ENCODE measurements around the gene KRTAP10-3. TPM values are rescaled to one million over a fixed set of nuclear protein-coding genes. Genes with fewer than 3 reads are reported as not detected.

KRTAP10-3 gene
- total and polyA plus RNA-seq, 7 donors: not detected

DNA sequence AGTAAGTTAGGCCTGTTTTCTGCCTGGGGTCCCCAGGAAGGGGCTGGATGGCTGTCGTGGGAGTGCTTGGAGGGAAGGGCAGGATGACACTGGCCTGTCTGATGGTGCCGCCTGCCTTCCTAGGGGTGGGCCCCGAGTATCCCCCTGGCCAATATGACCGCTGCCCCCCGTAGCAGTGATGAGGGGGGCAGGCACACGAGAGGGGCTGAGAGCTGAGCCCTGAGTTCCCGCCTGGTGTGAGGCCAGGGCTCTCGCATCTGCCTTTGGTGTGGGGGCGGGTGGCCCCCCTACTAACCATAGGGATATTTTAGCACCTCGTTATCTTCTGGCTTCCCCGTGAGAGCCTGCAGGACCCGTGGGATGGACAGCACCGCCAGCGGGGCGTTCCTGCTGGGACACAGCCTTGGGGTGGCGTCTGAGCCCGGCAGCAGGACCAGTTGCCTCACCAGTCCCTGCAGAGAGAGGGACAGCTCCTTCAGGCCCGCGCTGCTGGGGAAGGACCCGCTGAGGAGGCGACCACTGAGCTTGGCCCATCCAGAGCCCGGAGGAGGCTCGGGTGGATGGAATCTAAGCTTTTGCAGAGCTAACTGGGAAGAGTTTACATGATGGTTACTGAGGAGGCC is 29.0 kb downstream of the KRTAP10-3 start:
- 76 to 80% (median 78%) methylated on average over 23 of the region's 23 CpGs for WGBS, 3 donors
- intact Hi-C loops (cut with DNase I): no loop called here
- Histone ChIP-seq H3K27me3 (ENCODE audit: insufficient read depth in 3 of 3, low read length in 2 of 3) (peaks cover 0 to 25% (median 4%) of the 10 kb centered on the region in 3 donors), H3K4me1 (no peaks in the 10 kb centered on the region), H3K27ac (no peak overlapping the region), H3K9me3 (no peaks in the 10 kb centered on the region), H3K36me3 (ENCODE audit: insufficient read depth in 1 of 2, low read depth in 1 of 2) (no peaks in the 10 kb centered on the region), H3K4me3 (no peak overlapping the region)
- ATAC-seq (no peak), DNase-seq (peak in 1 of 2 donors; percentile 32)
- TF ChIP-seq, protein P1, sequence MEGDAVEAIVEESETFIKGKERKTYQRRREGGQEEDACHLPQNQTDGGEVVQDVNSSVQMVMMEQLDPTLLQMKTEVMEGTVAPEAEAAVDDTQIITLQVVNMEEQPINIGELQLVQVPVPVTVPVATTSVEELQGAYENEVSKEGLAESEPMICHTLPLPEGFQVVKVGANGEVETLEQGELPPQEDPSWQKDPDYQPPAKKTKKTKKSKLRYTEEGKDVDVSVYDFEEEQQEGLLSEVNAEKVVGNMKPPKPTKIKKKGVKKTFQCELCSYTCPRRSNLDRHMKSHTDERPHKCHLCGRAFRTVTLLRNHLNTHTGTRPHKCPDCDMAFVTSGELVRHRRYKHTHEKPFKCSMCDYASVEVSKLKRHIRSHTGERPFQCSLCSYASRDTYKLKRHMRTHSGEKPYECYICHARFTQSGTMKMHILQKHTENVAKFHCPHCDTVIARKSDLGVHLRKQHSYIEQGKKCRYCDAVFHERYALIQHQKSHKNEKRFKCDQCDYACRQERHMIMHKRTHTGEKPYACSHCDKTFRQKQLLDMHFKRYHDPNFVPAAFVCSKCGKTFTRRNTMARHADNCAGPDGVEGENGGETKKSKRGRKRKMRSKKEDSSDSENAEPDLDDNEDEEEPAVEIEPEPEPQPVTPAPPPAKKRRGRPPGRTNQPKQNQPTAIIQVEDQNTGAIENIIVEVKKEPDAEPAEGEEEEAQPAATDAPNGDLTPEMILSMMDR (IDR thresholded peaks at IDR 0.05): no peak

DNA sequence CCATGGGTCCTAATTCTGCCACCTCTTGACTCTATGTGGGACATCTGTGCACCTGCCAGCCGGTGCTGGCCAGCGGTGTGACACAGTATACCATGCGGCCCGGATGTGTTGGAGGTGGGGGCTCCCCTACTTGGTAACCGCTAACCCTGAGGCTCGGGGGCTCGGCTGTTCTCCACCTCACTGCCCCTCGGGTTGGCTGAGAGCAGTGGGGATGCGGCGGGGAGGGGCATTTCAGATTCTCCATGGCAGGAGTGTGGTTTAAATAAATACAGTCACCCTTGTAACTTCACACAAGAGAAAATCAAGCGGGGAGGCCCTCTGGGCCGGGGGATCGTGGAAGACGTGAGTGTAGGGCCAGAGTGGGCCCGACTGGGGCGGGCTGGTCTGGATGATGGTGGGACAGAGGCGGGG is 29.6 kb downstream of the KRTAP10-3 start:
- intact Hi-C loops (cut with DNase I): no loop called here
- WGBS, 3 donors: 86 to 91% (median 87%) methylated on average over 17 of the region's 17 CpGs
- H3K4me1 ChIP-seq: no peaks in the 10 kb centered on the region
- H3K36me3 ChIP-seq (ENCODE audit: insufficient read depth in 1 of 2, low read depth in 1 of 2): no peaks in the 10 kb centered on the region
- H3K27me3 ChIP-seq (ENCODE audit: insufficient read depth in 3 of 3, low read length in 2 of 3): peaks cover 0 to 25% (median 2%) of the 10 kb centered on the region in 3 donors
- H3K4me3 ChIP-seq: no peak overlapping the region
- H3K27ac ChIP-seq: no peak overlapping the region
- no peaks in the 10 kb centered on the region for H3K9me3 ChIP-seq
- ATAC-seq: no peak
- DNase-seq: peak in 1 of 2 donors; percentile 53
- TF ChIP-seq, protein P1 (IDR thresholded peaks at IDR 0.05): no peak

GRCh38 chr21:44528634-44528995 is 30.0 kb downstream of the KRTAP10-3 start:
- ATAC-seq (no peak), DNase-seq (no peak)
- H3K27me3 ChIP-seq (ENCODE audit: insufficient read depth in 3 of 3, low read length in 2 of 3): peaks cover 0 to 25% (median 2%) of the 10 kb centered on the region in 3 donors
- TF ChIP-seq, protein P1 (IDR thresholded peaks at IDR 0.05): no peak
- H3K9me3 ChIP-seq: no peaks in the 10 kb centered on the region
- intact Hi-C loops (cut with DNase I): no loop called here
- no peaks in the 10 kb centered on the region for H3K4me1 ChIP-seq
- H3K4me3 ChIP-seq: no peak overlapping the region
- no peak overlapping the region for H3K27ac ChIP-seq
- 84 to 88% (median 86%) methylated on average over 10 of the region's 10 CpGs for WGBS, 3 donors
- H3K36me3 ChIP-seq (ENCODE audit: insufficient read depth in 1 of 2, low read depth in 1 of 2): no peaks in the 10 kb centered on the region

GRCh38 chr21:44527983-44528633 is 30.5 kb downstream of the KRTAP10-3 start:
- peaks cover 0 to 24% (median 2%) of the 10 kb centered on the region in 3 donors for H3K27me3 ChIP-seq (ENCODE audit: insufficient read depth in 3 of 3, low read length in 2 of 3)
- no peak for ATAC-seq
- intact Hi-C loops (cut with DNase I): no loop called here
- no peaks in the 10 kb centered on the region for H3K9me3 ChIP-seq
- no peak overlapping the region for H3K4me3 ChIP-seq
- no peaks in the 10 kb centered on the region for H3K4me1 ChIP-seq
- TF ChIP-seq, protein P1 (IDR thresholded peaks at IDR 0.05): no peak
- no peak overlapping the region for H3K27ac ChIP-seq
- WGBS, 3 donors: 72 to 83% (median 74%) methylated on average over 18 of the region's 18 CpGs
- DNase-seq: peak in 1 of 2 donors; percentile 36
- no peaks in the 10 kb centered on the region for H3K36me3 ChIP-seq (ENCODE audit: insufficient read depth in 1 of 2, low read depth in 1 of 2)

Data from psoas muscle (tissue), 8 donors.